Ovary (tissue), 9 donors: Measurements from ENCODE around the gene CASP7. TPM values are rescaled to one million over a fixed set of nuclear protein-coding genes. Genes with fewer than 3 reads are reported as not detected.
"Not testable (repeated sequence)": the region's sequence is repeated elsewhere in the genome, so short reads cannot be mapped to it uniquely, and the experiment has no call there.

Experiments used
- DNase-seq, 5 donors: peaks; one replicate each; pipeline ENCODE4 v3.0.0-alpha.2; 2019 to 2020
- H3K27ac ChIP-seq, 2 donors: fragments of 200-600 bp; one replicate each; pipeline versions ENCODE4 v1.5.1 to v1.8.0; 2019 to 2022
- H3K27me3 ChIP-seq: fragments of 200-600 bp; one replicate; pipeline ENCODE4 v1.8.0; 2022
- H3K36me3 ChIP-seq: fragments of 200-600 bp; sonication (generic); one replicate; pipeline ENCODE4 v1.5.1; 2019
- H3K4me1 ChIP-seq: one replicate; pipeline ENCODE4 v1.8.1; 2013; ENCODE audit warnings: mild to moderate bottlenecking, moderate library complexity; ENCODE audit not compliant: insufficient read depth
- H3K4me3 ChIP-seq: fragments of 200-600 bp; sonication (generic); one replicate; pipeline ENCODE4 v1.5.1; 2017
- H3K9me3 ChIP-seq, 2 donors: fragments of 200-600 bp in 1 of 2; sonication (generic) in 1 of 2; one replicate each; pipeline versions ENCODE4 v1.5.1 to v1.8.1; 2013 to 2019; ENCODE audit warnings: mild to moderate bottlenecking in 1 of 2, moderate library complexity in 1 of 2
- CTCF ChIP-seq, 3 donors: fragments of 450-650 bp in 2 of 3; fragments of 200-600 bp in 1 of 3; IDR thresholded peaks; one replicate each; pipeline versions ENCODE4 v1.5.1 to v1.8.0; 2016 to 2022; ENCODE audit warnings: antibody characterized with exemption in 3 of 3, mild to moderate bottlenecking in 1 of 3
- EP300 ChIP-seq: sonication (generic); formaldehyde crosslinking; IDR thresholded peaks from one replicate; pipeline ENCODE4 v1.6.1; 2017; ENCODE audit warnings: antibody characterized with exemption
- POLR2A ChIP-seq: fragments of 450-650 bp; IDR thresholded peaks from one replicate; pipeline ENCODE4 v1.6.1; 2017; ENCODE audit warnings: antibody characterized with exemption, mild to moderate bottlenecking, moderate library complexity
- WGBS, 3 donors: extraction: QIAGEN DNeasy Blood & Tissue Kit in 1 of 3; methylation state at CpG; one replicate each; pipeline versions ENCODE4 v1.1.5 to v1.1.7; 2013 to 2017; 5-methylcytosine and 5-hydroxymethylcytosine counted together
- intact Hi-C, 4 donors: fragments of 100-400 bp; cut with DNase I; formaldehyde crosslinking; loops; one replicate each; pipeline versions ENCODE4 v1.11.0 to v1.15.1; 2022 to 2023
- polyA plus RNA-seq, 2 donors: library from polyadenylated mRNA; stranded (reverse); fragments of 200-250 nt in 1 of 2; fragments of 350-450 nt in 1 of 2; fragmentation: Illumina TruSeq in 1 of 2; extraction: RNeasy Lipid Tissue Mini Kit (QIAGEN cat#74804) in 1 of 2; gene quantifications; one replicate each; pipeline ENCODE4 v1.2.3, GENCODE V29; 2013 to 2014
- total RNA-seq, 7 donors: library from RNA; depleted of rRNA in 2 of 7; stranded (reverse); fragments of >200 nt in 2 of 7; fragmentation: NEBNext Ultra II Directional in 3 of 7; extraction: Animal tissue kit (Norgen Biotek cat#: 25700) in 3 of 7; gene quantifications; one replicate each; pipeline versions ENCODE4 v1.1.0 to v1.2.4, GENCODE V29; 2016 to 2023
- donor health status: DM: no; HTN: no; CAD: no; lungs with moderate emphysema.
- donor health status: DM: no; HTN: no; CAD: no.
- donor health status: Bipolar disorder and iron deficiency.
- donor health status: DM: yes; HTN: yes; CAD: no.
- donor health status: DM: no; HTN: no; CAD: no.
- donor health status: DM: yes; HTN: yes; CAD: no.

CASP7 gene
- total and polyA plus RNA-seq, 9 donors, result 8.0 to 24.7 (median 13.8) TPM

- intact Hi-C loops, result no loop called here
- TF ChIP-seq EP300, result no peak
- Histone ChIP-seq H3K27ac (no peak overlapping the region), H3K27me3 (no peaks in the 10 kb centered on the region), H3K36me3 (no peaks in the 10 kb centered on the region), H3K4me1 (no peaks in the 10 kb centered on the region), H3K9me3 (no peaks in the 10 kb centered on the region), H3K4me3 (no peak overlapping the region)
- no peak for DNase-seq
- WGBS, 3 donors, result 75 to 88% (median 79%) methylated on average over 1 of the region's 1 CpG
Observed at GRCh38 chr10:113764582-113764981, 84.9 kb downstream of the CASP7 start.

GRCh38 chr10:113765910-113766309 lies 86.2 kb downstream of the CASP7 start:
- no peaks in the 10 kb centered on the region for H3K27me3 ChIP-seq
- intact Hi-C loops, result no loop called here
- H3K4me1 ChIP-seq, result no peaks in the 10 kb centered on the region
- TF ChIP-seq POLR2A (no peak), CTCF (IDR thresholded peaks at IDR 0.05) (no peak), EP300 (no peak)
- H3K9me3 ChIP-seq, result no peaks in the 10 kb centered on the region
- H3K4me3 ChIP-seq, result no peak overlapping the region
- H3K36me3 ChIP-seq, result no peaks in the 10 kb centered on the region
- 44 to 49% (median 48%) methylated on average over 3 of the region's 3 CpGs for WGBS, 3 donors
- no peak for DNase-seq
- no peak overlapping the region for H3K27ac ChIP-seq

GRCh38 chr10:113767222-113767621 lies 87.5 kb downstream of the CASP7 start:
- H3K27me3 ChIP-seq, result no peaks in the 10 kb centered on the region
- 61 to 76% (median 66%) methylated on average over 2 of the region's 2 CpGs for WGBS, 3 donors
- intact Hi-C loops, result no loop called here
- H3K4me3 ChIP-seq, result no peak overlapping the region
- TF ChIP-seq EP300 (no peak), POLR2A (no peak), CTCF (IDR thresholded peaks at IDR 0.05) (no peak)
- no peaks in the 10 kb centered on the region for H3K36me3 ChIP-seq
- no peak overlapping the region for H3K27ac ChIP-seq
- H3K9me3 ChIP-seq, result no peaks in the 10 kb centered on the region
- H3K4me1 ChIP-seq, result no peaks in the 10 kb centered on the region
- DNase-seq, result no peak

GRCh38 chr10:113770346-113770745 lies 90.6 kb downstream of the CASP7 start:
- DNase-seq, result no peak
- H3K36me3 ChIP-seq, result no peaks in the 10 kb centered on the region
- WGBS, 3 donors, result 72 to 80% (median 72%) methylated on average over 4 of the region's 4 CpGs
- intact Hi-C loops, result no loop called here
- H3K27ac ChIP-seq, result no peak overlapping the region
- H3K4me1 ChIP-seq, result no peaks in the 10 kb centered on the region
- TF ChIP-seq CTCF (IDR thresholded peaks at IDR 0.05), result no peak
- no peak for TF ChIP-seq EP300
- TF ChIP-seq POLR2A, result no peak
- no peaks in the 10 kb centered on the region for H3K27me3 ChIP-seq
- no peaks in the 10 kb centered on the region for H3K9me3 ChIP-seq
- H3K4me3 ChIP-seq, result no peak overlapping the region

GRCh38 chr10:113771131-113771530 lies 91.4 kb downstream of the CASP7 start:
- H3K27ac ChIP-seq, DNase-seq, H3K4me1 ChIP-seq, H3K27me3 ChIP-seq, H3K36me3 ChIP-seq, intact Hi-C loops, H3K4me3 ChIP-seq, H3K9me3 ChIP-seq: not testable (repeated sequence)
- 81 to 91% (median 91%) methylated on average over 3 of the region's 3 CpGs for WGBS, 3 donors
